GM18499 (cell line): ENCODE data around the gene LINGO3.

Experiments
- ATAC-seq: cut with Tn5 transposase; IDR thresholded peaks from one replicate; pipeline ENCODE4 v1.9.1; 2021; ENCODE audit warnings: moderate number of reproducible peaks; ENCODE audit not compliant: insufficient read depth, unreplicated experiment

The LINGO3 gene

GRCh38 chr19:2328401-2329148 lies 20.6 kb upstream of the LINGO3 start, which contains the start of the genes LSM7 and SPPL2B:
TSS of gene LSM7 (minus strand) at chr19:2328586. CDS start at chr19:2328566, 20 bp downstream.
TSS of gene SPPL2B (plus strand) at chr19:2328684. CDS start at chr19:2328710, 26 bp downstream.
- no peak for ATAC-seq

DNA sequence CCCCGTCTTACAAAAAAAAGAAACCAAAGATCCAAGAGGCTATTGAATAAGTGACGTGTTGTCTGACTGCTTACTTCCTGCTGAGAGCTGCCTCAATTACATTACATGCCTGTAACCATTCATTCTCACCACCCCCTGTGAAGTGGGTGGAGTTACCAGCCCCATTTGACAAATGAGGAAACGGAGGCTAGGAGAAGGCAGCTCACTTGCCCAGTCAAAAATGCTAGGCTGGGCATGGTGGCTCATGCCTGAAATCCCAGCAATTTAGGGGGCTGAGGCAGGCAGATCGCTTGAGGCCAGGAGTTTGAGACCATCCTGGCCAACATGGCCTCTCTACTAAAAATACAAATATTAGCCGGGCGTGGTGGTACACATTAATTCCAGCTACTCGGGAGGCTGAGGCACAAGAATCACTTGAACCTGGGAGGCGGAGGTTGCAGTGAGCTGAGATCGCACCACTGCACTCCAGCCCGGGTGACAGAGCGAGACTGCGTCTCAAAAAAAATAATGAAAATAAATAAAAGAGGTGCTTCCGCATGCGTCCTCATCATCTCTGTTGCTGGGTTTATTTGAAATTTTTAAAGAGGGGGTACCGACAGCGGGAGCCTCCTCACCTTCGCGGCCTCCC lies 19.9 kb upstream of the LINGO3 start:
- ATAC-seq = no peak

GRCh38 chr19:2326699-2327360 lies 18.9 kb upstream of the LINGO3 start:
- ATAC-seq = no peak

DNA sequence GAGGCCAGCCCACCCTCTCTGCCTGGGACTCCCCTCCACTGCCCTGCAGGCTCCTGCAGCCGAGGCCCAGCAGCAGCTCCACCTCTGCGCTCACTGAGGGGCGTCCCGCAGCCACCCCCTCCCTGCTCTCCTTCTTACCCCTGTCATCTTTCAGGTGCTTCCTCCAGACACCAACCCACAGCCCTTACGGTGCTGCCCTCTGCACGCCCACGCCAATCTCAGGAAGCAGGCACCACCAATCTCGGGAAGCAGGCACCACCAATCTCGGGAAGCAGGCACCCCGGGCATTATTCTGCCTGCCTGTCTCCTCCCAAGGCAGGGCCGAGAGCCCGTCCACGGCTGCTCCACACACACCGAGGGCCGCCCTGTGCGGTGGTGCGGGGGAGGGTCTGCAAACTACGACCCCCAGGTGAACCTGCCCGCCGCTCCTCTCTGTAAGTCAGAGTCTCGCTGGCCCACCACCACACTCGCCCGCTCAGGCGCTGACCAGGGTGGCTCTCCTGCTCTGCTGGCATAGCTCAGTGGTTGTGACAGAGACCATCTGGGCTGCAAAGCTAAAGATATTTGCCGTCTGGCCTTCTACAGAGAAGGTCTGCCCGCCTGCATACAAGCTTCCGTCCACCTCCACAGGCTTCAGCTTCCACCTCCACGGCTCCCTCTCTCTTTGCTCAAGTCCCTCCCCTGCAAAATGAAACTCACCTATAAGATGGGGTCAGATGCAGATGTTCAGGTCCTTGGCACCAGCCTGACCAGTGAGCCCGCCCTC lies 17.5 kb upstream of the LINGO3 start:
- no peak for ATAC-seq

DNA sequence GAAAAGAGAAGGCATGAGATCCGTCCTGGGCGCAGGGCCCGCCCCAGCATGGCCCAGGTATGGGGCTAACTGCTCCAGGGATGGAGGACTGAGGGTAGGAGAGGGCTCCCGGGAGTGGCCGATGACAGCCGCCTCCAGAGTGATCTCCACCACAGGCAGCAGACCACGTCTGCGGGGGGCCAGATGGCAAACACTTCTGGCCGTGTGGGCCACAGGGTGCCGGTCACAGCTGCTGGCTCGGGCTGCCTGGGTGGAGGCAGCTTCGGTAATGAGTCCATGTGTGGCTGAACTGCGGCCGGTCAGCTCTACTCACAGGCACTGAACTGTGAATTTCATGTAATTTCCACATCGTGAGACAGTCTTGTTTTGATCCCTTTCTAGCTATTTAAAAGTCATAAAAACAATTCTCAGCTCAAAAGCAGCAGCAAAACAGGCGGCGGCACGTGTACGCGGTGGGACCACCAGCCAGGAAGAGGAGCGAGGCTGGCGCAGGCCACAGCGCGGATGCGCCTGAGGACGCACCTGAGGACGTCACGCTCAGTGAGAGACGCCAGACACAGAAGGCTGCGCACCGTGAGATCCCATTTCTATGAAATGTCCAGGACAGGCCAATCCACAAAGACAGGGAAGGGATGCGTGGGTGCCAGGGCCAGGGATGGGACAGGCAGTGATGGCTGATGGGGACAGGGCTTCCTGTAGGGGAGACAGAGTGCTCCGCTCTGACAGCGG lies 16.4 kb upstream of the LINGO3 start:
- ATAC-seq = no peak

DNA sequence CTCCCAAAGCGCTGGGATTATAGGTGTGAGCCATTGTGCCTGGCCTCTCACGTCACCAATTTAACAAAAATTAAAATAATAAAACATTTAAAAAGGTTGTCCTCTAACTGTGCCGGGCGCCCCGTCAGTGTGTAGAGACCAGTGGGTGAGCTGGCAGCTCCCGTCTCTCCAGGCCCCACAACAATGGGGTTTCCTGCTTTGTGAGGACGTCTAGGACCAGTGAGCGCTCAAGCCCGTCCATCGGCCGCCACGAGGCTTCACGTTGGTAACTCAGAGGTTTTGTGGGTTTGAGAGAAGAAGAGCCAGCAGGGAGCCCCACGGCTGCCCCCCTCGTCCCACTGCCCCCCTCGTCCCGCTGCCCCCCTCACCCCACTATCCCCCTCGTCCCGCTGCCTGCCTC lies 15.8 kb upstream of the LINGO3 start:
- ATAC-seq = no peak

DNA sequence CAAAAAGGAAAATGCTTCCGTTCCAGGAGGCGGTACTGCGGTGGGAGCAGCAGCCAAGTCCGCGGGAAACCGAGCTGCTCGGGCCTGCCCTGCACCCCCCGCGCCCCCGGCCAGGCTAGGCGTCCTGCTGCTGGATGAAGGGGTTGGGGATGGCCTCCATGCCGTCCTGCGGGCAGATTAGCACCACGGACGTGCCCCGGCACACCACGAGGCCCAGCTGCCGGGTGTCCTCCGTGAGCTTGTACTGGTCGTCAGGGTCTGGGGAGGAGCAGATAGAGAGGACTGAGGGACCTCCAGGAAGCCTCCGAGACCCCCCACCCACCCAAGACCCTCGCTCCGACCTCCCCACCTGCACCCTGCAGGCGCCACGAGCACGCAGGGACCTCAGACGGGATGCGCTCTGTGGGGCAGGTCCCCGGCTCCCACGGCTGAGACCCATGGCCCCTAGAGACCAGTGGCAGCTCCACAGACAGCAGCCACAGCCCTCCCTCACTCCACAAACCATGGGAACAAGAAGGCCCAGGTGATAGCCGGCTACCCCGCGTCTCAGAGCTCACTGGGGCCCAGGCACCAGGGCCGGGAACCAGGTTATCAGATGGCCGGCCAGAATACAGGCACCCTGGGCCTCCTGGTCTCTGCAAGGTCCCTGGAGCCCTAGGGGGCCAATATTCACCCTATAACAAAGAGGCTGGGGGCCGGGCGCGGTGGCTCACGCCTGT lies 13.8 kb upstream of the LINGO3 start:
- ATAC-seq = no peak

DNA sequence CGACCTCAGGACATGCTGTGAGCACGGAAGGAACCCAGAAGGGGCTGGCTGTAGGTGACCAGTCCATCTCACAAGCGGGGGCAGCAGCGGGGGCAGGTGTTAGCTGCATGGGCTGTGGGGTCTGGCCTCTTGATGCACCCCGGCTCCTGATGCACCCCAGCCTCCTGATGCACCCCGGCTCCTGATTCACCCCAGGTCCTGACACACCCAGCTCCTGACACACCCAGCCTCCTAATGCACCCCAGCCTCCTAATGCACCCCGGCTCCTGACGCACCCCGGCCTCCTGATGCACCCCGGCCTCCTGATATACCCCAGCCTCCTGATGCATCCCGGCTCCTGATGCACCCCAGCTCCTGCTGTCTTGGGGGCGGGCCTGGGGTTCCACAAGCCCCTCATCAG lies 13.0 kb upstream of the LINGO3 start:
- no peak for ATAC-seq

- ATAC-seq = no peak
Measured at GRCh38 chr19:2320049-2320448, 12.1 kb upstream of the LINGO3 start.

DNA sequence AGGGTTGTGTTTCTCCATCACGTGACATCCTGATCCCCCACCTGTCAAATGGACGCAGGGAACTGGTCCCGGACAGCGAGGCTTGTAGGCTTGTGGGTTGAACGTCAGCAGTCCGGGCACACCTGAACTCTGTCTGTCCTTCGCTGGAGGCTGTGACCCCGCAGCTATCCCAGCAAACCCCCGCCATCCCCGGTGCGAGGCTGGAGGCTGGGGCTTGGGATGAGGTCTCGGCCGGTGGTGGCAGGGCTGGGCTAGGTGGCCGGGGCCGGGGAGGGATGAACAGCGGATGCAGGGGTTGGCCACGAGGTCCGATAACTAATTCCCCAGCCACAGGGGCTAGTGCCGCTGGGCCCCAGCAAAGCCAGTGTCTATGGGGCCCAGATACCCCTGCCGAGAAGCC lies 11.6 kb upstream of the LINGO3 start:
- ATAC-seq = no peak

DNA sequence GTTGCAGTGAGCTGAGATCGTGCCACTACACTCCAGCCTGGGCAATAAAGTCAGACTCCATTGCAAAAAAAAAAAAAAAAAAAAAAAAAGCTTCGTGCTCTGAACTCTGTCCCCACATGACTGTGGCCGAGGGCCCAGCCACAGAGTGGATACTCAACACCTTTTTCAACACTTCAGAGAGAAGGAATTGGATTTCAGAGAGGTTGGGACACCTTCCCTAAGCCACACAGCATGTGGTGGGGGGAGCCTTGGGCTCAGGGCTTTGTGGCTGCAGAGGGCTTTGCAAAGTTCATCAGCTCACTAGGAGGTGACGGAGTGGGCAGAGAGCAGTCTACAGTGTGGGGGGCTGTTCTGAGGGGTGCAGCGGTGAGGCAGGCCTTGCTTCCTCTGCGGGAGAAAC lies 11.0 kb upstream of the LINGO3 start:
- no peak for ATAC-seq

DNA sequence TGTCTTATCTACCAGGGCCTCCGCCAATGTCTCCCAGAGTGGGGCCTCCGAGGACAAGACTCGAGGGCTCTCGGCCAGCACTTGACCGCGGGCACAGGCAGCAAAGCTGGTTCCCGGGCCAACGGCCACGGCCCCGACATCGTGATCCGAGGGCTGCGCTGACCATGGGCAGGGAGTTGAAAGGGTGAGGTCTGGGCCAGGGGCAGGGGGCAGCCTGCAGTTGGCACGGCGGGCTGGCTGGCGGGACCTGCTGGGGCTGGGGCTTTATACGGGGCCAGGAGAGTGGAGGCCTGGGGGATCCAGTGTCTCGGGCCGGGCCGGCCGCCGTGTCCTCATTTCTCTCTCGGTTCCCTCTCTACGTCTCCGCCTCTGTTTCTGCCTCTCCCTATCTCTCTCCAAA lies 9.8 kb upstream of the LINGO3 start:
- ATAC-seq = no peak

DNA sequence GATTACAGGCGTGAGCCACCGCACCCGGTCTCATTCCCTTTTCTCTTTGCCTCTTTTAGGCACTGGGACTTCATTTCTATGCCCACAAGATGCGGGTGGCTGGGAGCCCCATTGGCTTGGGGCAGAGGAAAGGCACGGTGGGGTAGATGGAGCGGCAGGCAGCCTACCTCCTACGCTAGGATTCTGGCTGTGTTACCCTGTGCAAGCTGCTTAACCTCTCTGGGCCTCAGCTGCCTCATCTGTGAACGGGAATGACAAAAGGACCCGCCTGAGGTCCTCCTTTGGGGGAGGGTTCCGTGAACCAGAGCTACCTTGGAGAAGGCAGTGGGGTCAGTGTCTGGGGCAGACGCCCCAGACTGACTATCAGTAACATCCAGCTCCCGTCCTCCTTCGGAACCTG lies 9.3 kb upstream of the LINGO3 start:
- no peak for ATAC-seq

DNA sequence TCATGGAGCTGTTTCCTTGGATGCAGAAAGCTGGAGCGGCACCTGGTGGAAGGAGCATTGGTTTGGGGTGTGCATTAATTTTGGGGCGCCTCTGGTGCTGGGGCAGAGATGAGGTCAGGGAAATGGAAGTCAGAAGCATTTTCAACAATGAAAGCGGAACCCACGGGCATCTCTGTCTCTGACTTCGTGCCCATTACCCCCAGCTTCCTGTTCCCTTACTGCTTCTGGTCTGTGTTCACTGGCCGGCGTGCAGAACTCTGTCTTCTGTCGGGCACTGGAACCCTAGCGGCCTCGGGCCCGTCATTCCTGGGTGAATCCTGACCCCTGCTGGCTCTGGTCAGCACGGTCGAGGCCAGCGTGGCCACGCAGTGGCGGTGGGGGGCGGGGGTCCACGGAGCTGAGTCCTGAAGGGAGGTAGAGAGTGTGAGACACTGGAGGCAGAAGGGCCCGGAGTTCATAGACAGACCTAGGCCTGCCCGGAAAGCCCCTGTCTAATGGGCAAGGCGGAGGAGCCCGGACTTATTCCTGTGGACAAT lies 7.9 kb upstream of the LINGO3 start:
- ATAC-seq = no peak

DNA sequence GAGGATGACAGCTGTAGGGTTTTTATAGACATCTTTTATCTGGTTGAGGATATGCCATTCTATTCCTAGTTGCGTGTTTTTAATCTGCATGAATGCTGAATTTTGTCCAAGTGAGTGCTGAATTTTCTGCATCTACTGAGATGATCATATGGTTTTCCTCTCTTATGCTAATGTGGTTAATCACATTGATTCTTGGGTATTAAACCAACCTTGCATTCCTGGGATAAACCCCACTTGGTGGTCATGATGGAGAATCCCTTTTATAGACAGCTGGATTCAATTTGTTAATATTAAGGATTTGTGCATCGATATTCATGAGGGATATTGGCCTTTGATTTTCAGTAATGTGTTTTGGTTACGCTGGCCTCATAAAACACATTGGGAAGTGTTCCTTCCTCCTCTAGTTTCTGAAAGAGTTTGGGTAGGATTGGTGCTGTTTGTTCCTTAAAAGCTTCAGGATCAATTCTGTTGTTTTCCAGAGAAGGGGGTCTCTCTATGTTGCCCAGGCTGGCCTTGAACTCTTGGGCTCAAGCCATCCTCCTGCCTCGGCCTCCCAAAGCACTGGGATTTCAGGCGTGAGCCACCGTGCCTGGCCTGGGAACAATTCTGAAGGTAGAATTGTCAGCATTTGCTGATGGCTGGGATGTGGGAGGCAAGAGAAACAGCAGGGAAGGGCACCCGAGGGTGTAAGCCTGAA lies 7.3 kb upstream of the LINGO3 start:
- ATAC-seq = no peak

- ATAC-seq = no peak
Measured at GRCh38 chr19:2312820-2313501, 5.0 kb upstream of the LINGO3 start.

DNA sequence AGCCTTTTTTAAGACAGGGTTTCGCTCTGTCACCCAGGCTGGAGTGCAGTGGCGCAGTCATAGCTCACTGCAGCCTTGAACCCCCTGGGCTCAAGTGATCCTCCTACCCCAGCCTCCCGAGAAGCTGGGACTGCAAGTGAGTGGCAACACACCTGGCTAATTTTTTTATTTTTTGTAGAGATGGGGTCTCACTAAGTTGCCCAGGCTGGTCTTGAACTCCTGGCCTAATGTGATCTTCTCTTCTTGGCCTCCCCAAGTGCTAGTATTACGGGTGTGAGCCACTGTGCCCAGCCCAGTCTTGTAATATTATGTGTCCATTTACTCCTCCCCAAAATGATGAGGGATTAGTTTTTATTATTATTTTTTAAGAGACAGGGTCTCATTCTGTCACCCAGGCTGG lies 3.1 kb upstream of the LINGO3 start:
- ATAC-seq = no peak

DNA sequence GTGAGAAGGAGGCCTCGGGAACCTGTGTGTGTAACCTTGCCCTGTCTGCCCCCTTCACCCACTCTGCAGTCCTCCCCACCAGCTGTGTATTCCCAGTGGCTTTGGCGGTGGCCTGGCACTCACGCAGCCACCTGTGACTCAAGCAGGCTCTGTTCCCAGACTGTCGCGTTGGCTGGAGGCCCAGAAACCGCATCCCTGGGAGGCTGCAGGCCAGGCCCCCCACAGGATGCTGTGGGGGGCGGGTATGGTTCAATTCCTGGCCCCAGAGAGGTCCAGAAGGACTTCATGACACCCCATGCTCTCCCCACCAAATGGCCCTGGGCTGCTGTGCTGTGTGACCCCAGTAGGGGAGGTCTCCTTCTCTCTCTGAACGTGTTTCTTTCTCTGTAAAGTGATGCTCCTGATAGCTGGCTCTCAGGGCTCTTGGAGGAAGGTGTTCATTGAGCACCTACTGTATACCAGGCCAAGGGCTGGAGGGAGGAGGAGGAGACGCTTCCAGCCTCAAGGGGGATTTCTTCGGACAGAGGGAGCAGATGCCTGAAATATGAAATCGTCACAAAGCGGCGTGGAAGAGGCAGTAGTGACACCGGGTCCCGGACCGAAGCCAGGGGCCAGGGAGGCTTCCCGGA lies 1.9 kb upstream of the LINGO3 start:
- ATAC-seq = no peak
